OCI-LY7 (cell line): Measurements from ENCODE around the gene STIP1. TPM values are rescaled to one million over a fixed set of nuclear protein-coding genes. Genes with fewer than 3 reads are reported as not detected.
A peak's percentile ranks its signal among the peaks of the same experiment; 100 is the strongest.

Experiments
- BruUV-seq: library from RNA; stranded (reverse); fragments of 400-500 nt; replicated peaks from 2 replicates; lab custom pipeline; 2021; lab: Mats Ljungman, UMichigan
- CTCF ChIA-PET: fragments of 300-600 bp; sonication (Branson Sonifier 250); formaldehyde crosslinking; loops from one replicate; lab custom pipeline; 2022; ENCODE audit warnings: antibody characterized with exemption; ENCODE audit not compliant: unreplicated experiment; lab: Charles Lee
- POLR2A ChIA-PET: fragments of 300-600 bp; sonication (Branson Sonifier 250); formaldehyde crosslinking; loops from one replicate; lab custom pipeline; 2022; ENCODE audit warnings: antibody characterized with exemption; lab: Charles Lee
- DNase-seq: peaks from one replicate; pipeline ENCODE4 v3.0.0-alpha.2; 2015; ENCODE audit warnings: low spot score
- H2AFZ ChIP-seq: fragments of 200-600 bp; sonication (generic), shearing (Covaris generic); 2 replicates; pipeline ENCODE4 v1.6.1; 2014; ENCODE audit warnings: mild to moderate bottlenecking, antibody characterized with exemption, low read length, moderate library complexity
- H3K27ac ChIP-seq: fragments of 200-600 bp; sonication (generic); 2 replicates; pipeline ENCODE4 v1.5.1; 2014; ENCODE audit warnings: mixed run types, low read depth, mild to moderate bottlenecking, moderate library complexity, low read length, inconsistent platforms; ENCODE audit not compliant: poor library complexity, severe bottlenecking
- H3K36me3 ChIP-seq: fragments of 200-600 bp; sonication (generic); 2 replicates; pipeline ENCODE4 v1.6.1; 2014; ENCODE audit warnings: mild to moderate bottlenecking, antibody characterized with exemption, low read length, moderate library complexity, mixed read lengths; ENCODE audit not compliant: insufficient read depth
- H3K4me1 ChIP-seq: fragments of 200-600 bp; sonication (generic); 2 replicates; pipeline ENCODE4 v1.5.1; 2014; ENCODE audit warnings: mild to moderate bottlenecking, low read length; ENCODE audit not compliant: insufficient read depth, poor library complexity, severe bottlenecking
- H3K4me2 ChIP-seq: fragments of 200-600 bp; sonication (generic); 2 replicates; pipeline ENCODE4 v1.6.1; 2014; ENCODE audit warnings: mild to moderate bottlenecking, low read length
- H3K4me3 ChIP-seq: fragments of 200-600 bp; sonication (generic); 2 replicates; pipeline ENCODE4 v1.5.1; 2014; ENCODE audit warnings: mild to moderate bottlenecking, low read depth, low read length; ENCODE audit not compliant: poor library complexity, severe bottlenecking
- H3K79me2 ChIP-seq: fragments of 200-600 bp; sonication (generic); 2 replicates; pipeline ENCODE4 v1.6.1; 2016; ENCODE audit warnings: low read depth, mild to moderate bottlenecking, low read length, moderate library complexity, mixed read lengths; ENCODE audit not compliant: insufficient read depth
- H3K9me2 ChIP-seq: fragments of 200-600 bp; sonication (generic); 2 replicates; pipeline ENCODE4 v1.6.1; 2016; ENCODE audit warnings: mild to moderate bottlenecking, low read length, mixed read lengths; ENCODE audit not compliant: insufficient read depth
- H3K9me3 ChIP-seq: fragments of 200-600 bp; sonication (generic); 2 replicates; pipeline ENCODE4 v1.6.1; 2014; ENCODE audit warnings: mild to moderate bottlenecking, mixed run types, low read length, mixed read lengths
- H4K20me1 ChIP-seq: fragments of 200-600 bp; sonication (generic); 2 replicates; pipeline ENCODE4 v1.6.1; 2014; ENCODE audit warnings: mild to moderate bottlenecking, antibody characterized with exemption, low read length, moderate library complexity, mixed read lengths; ENCODE audit not compliant: insufficient read depth
- EZH2phosphoT487 ChIP-seq: fragments of 200-600 bp; sonication (generic); IDR thresholded peaks from 2 replicates; pipeline ENCODE4 v1.6.1; 2018; ENCODE audit warnings: low read depth, borderline replicate concordance, mild to moderate bottlenecking, mixed run types, antibody characterized with exemption, low read length, moderate library complexity, mixed read lengths
- intact Hi-C: fragments of 100-400 bp; cut with micrococcal nuclease; formaldehyde crosslinking; loops from one replicate; pipeline ENCODE4 v1.10.0; 2022; ENCODE audit not compliant: unreplicated experiment
- total RNA-seq, 2 experiments: library from RNA; depleted of rRNA in 1 of 2; stranded (reverse); fragments of >200 nt in 1 of 2; shearing (Covaris generic) in 1 of 2; gene quantifications; 2 replicates each; pipeline ENCODE4 v1.2.3, GENCODE V29; 2014 to 2022
- TF ChIP-seq, protein P1 (sequence below): fragments of 200-600 bp; sonication (generic); conservative IDR thresholded peaks from 2 replicates; pipeline ENCODE4 v1.5.1; 2014; ENCODE audit warnings: mild to moderate bottlenecking, antibody characterized with exemption, low read length, moderate library complexity, mixed read lengths

The STIP1 gene
- total RNA-seq, 2 experiments from 2014 or later, result 240 to 271 TPM

DNA sequence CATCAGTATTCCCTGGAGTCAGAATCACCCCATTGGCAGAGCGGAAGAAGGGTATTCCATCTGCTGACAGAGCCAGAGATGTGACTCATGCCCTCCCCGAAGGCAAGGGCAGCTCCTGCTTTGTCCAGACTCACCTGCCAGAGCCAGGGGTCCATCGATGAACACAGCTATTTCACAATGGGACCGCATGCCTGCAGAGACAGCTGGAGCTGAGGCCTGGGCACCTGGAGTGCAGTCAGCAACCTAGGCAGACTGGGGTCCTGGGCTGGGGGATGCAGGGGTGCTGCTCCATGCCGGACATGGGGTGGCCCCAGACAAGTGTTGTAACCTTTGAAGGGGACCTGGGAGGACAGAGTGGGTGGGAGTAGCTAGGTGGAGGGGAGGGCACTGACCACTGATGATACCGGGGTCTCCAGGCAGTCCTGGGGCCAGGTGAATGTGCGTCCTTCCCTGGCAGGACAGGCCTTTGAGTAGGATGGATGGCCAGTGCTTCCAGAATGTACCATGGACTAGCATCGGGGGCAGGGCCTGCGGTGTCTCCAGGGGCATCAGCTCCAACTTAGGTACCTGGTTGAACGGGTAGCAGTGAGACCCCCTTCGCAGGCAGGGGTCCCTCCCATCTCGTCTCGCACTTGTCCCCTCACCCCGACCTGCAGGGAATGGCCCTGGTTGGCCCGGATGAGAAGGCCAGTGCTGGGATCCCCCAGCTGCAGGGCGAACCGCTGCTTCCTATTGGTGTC, 38.4 kb downstream of the STIP1 start:
- Histone ChIP-seq H3K9me3 (no peaks in the 10 kb centered on the region), H3K4me2 (peak overlapping the region; percentile 99), H3K9me2 (no peaks in the 10 kb centered on the region), H3K27ac (no peak overlapping the region), H3K4me1 (peaks cover 22% of the 10 kb centered on the region), H4K20me1 (no peaks in the 10 kb centered on the region; the same call in 1 of the 2 replicates), H3K4me3 (no peak overlapping the region), H2AFZ (no peak overlapping the region), H3K79me2 (peaks cover 8% of the 10 kb centered on the region; the same call in 1 of the 2 replicates), H3K36me3 (peaks cover 47% of the 10 kb centered on the region)
- no peak for TF ChIP-seq EZH2phosphoT487
- TF ChIP-seq, protein P1, sequence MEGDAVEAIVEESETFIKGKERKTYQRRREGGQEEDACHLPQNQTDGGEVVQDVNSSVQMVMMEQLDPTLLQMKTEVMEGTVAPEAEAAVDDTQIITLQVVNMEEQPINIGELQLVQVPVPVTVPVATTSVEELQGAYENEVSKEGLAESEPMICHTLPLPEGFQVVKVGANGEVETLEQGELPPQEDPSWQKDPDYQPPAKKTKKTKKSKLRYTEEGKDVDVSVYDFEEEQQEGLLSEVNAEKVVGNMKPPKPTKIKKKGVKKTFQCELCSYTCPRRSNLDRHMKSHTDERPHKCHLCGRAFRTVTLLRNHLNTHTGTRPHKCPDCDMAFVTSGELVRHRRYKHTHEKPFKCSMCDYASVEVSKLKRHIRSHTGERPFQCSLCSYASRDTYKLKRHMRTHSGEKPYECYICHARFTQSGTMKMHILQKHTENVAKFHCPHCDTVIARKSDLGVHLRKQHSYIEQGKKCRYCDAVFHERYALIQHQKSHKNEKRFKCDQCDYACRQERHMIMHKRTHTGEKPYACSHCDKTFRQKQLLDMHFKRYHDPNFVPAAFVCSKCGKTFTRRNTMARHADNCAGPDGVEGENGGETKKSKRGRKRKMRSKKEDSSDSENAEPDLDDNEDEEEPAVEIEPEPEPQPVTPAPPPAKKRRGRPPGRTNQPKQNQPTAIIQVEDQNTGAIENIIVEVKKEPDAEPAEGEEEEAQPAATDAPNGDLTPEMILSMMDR, result no peak
- no peak for DNase-seq
- intact Hi-C loops, result no loop called here
- BruUV-seq, result TSS peak; percentile 65
- ChIA-PET CTCF (interaction anchor here (0.7 kb wide), 1 partner anchor 80 kb away, joined by 3 read pairs; no protein-coding TSS in a partner anchor), POLR2A (interaction anchor here (0.6 to 2.1 kb wide), 4 partner anchors 17 to 59 kb away, joined by 3 to 15 read pairs (median 4); partner anchors contain the start of gene FERMT3)

DNA sequence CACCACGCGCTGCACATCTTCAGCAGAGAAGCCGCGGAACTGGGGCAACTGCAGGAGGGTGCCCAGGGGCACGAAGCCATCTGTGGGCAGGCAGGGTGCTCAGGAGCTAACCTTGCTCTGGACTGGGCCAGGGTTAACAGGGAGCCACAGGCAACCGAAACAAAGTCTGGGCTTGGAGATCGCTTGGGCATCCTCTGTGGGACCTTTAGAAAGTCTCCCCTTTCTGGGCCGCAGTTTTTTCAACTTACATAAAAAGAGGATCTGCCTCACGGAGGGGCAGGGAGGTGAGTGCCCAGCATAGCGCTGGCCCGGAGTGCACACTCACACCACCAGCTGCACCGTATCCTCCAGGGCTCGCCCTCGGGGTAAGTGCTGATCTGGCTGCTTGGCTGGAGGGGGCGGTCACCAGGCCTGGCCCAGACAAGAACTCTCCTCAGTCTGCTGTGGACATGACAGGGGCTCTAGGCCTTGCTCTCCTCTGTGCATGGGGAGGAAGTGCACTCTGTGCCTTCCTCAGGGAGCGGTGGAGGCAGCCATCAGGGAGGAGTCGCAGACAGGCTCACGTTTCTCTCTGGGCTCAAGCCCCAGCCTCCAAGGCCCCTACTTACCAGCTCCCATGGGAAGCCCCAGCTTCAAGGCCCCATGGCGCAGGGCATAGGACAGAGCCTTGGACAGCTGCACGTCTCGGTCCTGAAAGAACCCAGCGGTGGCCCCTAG, 39.1 kb downstream of the STIP1 start:
- H3K9me2 ChIP-seq, result no peaks in the 10 kb centered on the region
- BruUV-seq, result no TSS peak
- no peaks in the 10 kb centered on the region for H3K9me3 ChIP-seq
- POLR2A ChIA-PET, result interaction anchor here (0.6 to 4.4 kb wide), 5 partner anchors 10 to 59 kb away, joined by 3 to 29 read pairs (median 5); partner anchors contain the start of gene FERMT3
- no peak overlapping the region for H2AFZ ChIP-seq
- H3K27ac ChIP-seq, result peak overlapping the region; percentile 77
- peaks cover 30% of the 10 kb centered on the region for H3K4me1 ChIP-seq
- no peaks in the 10 kb centered on the region for H4K20me1 ChIP-seq
- H3K36me3 ChIP-seq, result peaks cover 40% of the 10 kb centered on the region
- H3K4me3 ChIP-seq, result peak overlapping the region; percentile 83
- intact Hi-C loops, result no loop called here
- CTCF ChIA-PET, result no interaction called here
- no peak for TF ChIP-seq EZH2phosphoT487
- TF ChIP-seq, protein P1, result no peak
- DNase-seq, result no peak
- peaks cover 8% of the 10 kb centered on the region; the same call in 1 of the 2 replicates for H3K79me2 ChIP-seq
- H3K4me2 ChIP-seq, result peak overlapping the region; percentile 99
